Erythroblast (primary cell): Measurements from ENCODE around the gene SPDYA.

Experiments
- GATA1 ChIP-seq: IDR thresholded peaks from 2 replicates; pipeline ENCODE4 v1.6.1; 2011; ENCODE audit warnings: low read depth, mild to moderate bottlenecking, control low read depth, low read length, moderate library complexity
- POLR2A ChIP-seq: IDR thresholded peaks from 2 replicates; pipeline ENCODE4 v1.6.1; 2011; ENCODE audit warnings: mild to moderate bottlenecking, low read length

GRCh38 chr2:28869494-28870145 lies 59.0 kb downstream of the SPDYA start:
- TF ChIP-seq POLR2A = no peak
- TF ChIP-seq GATA1 = no peak
